IMR-90 (cell line): ENCODE results near the gene SLC6A6. TPM values are rescaled to one million over a fixed set of nuclear protein-coding genes. Genes with fewer than 3 reads are reported as not detected.

Experiments used
- ATAC-seq: fragments of 200-7000 bp; cut with Tn5 transposase; 2 replicates; pipeline ENCODE4 v1.9.1; 2020; ENCODE audit warnings: low read depth, mild to moderate bottlenecking, moderate library complexity
- BruUV-seq: library from RNA; stranded (reverse); fragments of 400-500 nt; replicated peaks from 2 replicates; lab custom pipeline; 2021; lab: Mats Ljungman, UMichigan
- CTCF ChIA-PET: fragments of 300-600 bp; formaldehyde crosslinking; extraction: SDS; loops from one replicate; lab custom pipeline; 2021; ENCODE audit warnings: antibody characterized with exemption; lab: Yijun Ruan, JAX
- POLR2A ChIA-PET: fragments of 300-600 bp; sonication (Branson Sonifier 250); formaldehyde crosslinking; loops from one replicate; lab custom pipeline; 2022; ENCODE audit warnings: antibody characterized with exemption; ENCODE audit not compliant: unreplicated experiment; lab: Charles Lee
- DNase-seq: peaks from one replicate; pipeline ENCODE4 v3.0.0; 2013
- H2AFZ ChIP-seq: replicated peaks from 2 replicates; pipeline ENCODE3; 2013; ENCODE audit warnings: low read length, mild to moderate bottlenecking; ENCODE audit not compliant: poor library complexity
- H2AK5ac ChIP-seq: 2 replicates; pipeline ENCODE4 v1.6.1; 2013; ENCODE audit warnings: low read depth, low read length, inconsistent platforms
- H2AK9ac ChIP-seq: replicated peaks from 2 replicates; pipeline ENCODE3; 2013; ENCODE audit warnings: mild to moderate bottlenecking, low read depth, low read length, moderate library complexity; ENCODE audit not compliant: poor library complexity
- H2BK120ac ChIP-seq: 2 replicates; pipeline ENCODE4 v1.6.1; 2013; ENCODE audit warnings: low read depth, low read length, inconsistent platforms
- H2BK15ac ChIP-seq: 3 replicates; pipeline ENCODE4 v1.6.1; 2013; ENCODE audit warnings: low read depth, low read length, inconsistent platforms
- H2BK20ac ChIP-seq: 2 replicates; pipeline ENCODE4 v1.6.1; 2013; ENCODE audit warnings: low read depth, mild to moderate bottlenecking, inconsistent platforms, low read length, moderate library complexity
- H2BK5ac ChIP-seq: 2 replicates; pipeline ENCODE4 v1.6.1; 2013; ENCODE audit warnings: mild to moderate bottlenecking, low read depth, low read length, inconsistent platforms; ENCODE audit not compliant: poor library complexity, severe bottlenecking
- H3K14ac ChIP-seq: replicated peaks from 2 replicates; pipeline ENCODE4 v1.6.1; 2013; ENCODE audit warnings: low read depth, low read length, inconsistent platforms
- H3K18ac ChIP-seq: 2 replicates; pipeline ENCODE4 v1.6.1; 2013; ENCODE audit warnings: low read depth, low read length, control low read depth
- H3K23ac ChIP-seq: 2 replicates; pipeline ENCODE4 v1.6.1; 2013; ENCODE audit warnings: low read depth, low read length, inconsistent platforms
- H3K27ac ChIP-seq: 2 replicates; pipeline ENCODE4 v1.5.1; 2013; ENCODE audit warnings: mild to moderate bottlenecking, control low read depth, low read length; ENCODE audit not compliant: insufficient read depth
- H3K27me3 ChIP-seq: 2 replicates; pipeline ENCODE4 v1.6.1; 2013; ENCODE audit warnings: low read length; ENCODE audit not compliant: control insufficient read depth, insufficient read depth
- H3K36me3 ChIP-seq: 2 replicates; pipeline ENCODE4 v1.6.1; 2013; ENCODE audit warnings: low read length, mixed read lengths; ENCODE audit not compliant: control insufficient read depth, insufficient read depth
- H3K4ac ChIP-seq: 2 replicates; pipeline ENCODE4 v1.6.1; 2013; ENCODE audit warnings: low read depth, low read length, inconsistent platforms
- H3K4me1 ChIP-seq: 2 replicates; pipeline ENCODE4 v1.6.1; 2013; ENCODE audit warnings: low read length, mixed read lengths; ENCODE audit not compliant: control insufficient read depth, insufficient read depth
- H3K4me2 ChIP-seq: 2 replicates; pipeline ENCODE4 v1.6.1; 2013; ENCODE audit warnings: low read depth, mild to moderate bottlenecking, control low read depth, low read length, moderate library complexity
- H3K4me3 ChIP-seq: 2 replicates; pipeline ENCODE4 v1.5.1; 2013; ENCODE audit warnings: low read depth, mild to moderate bottlenecking, control low read depth, low read length, moderate library complexity; ENCODE audit not compliant: insufficient read depth
- H3K56ac ChIP-seq: 2 replicates; pipeline ENCODE4 v1.6.1; 2013; ENCODE audit warnings: low read length, inconsistent platforms; ENCODE audit not compliant: insufficient read depth; ENCODE audit errors: extremely low read depth
- H3K79me1 ChIP-seq, 2 experiments: 2 replicates each; pipeline ENCODE4 v1.6.1; 2013; ENCODE audit warnings: low read length in 2 of 2, inconsistent platforms in 1 of 2, low read depth in 1 of 2
- H3K9ac ChIP-seq: 2 replicates; pipeline ENCODE4 v1.6.1; 2013; ENCODE audit warnings: low read depth, low read length, control low read depth
- H3K9me1 ChIP-seq: 2 replicates; pipeline ENCODE4 v1.6.1; 2013; ENCODE audit warnings: low read length, inconsistent platforms; ENCODE audit not compliant: insufficient read depth
- H3K9me3 ChIP-seq: 2 replicates; pipeline ENCODE4 v1.6.1; 2013; ENCODE audit warnings: low read length; ENCODE audit not compliant: control insufficient read depth, insufficient read depth
- H4K20me1 ChIP-seq: 2 replicates; pipeline ENCODE4 v1.6.1; 2013; ENCODE audit warnings: low read length, inconsistent platforms; ENCODE audit not compliant: insufficient read depth
- H4K5ac ChIP-seq: 2 replicates; pipeline ENCODE4 v1.6.1; 2013; ENCODE audit warnings: mild to moderate bottlenecking, low read depth, low read length, control low read depth
- H4K8ac ChIP-seq, 2 experiments: 2 replicates each; pipeline ENCODE4 v1.6.1; 2013; ENCODE audit warnings: low read depth in 2 of 2, low read length in 2 of 2, control low read depth in 1 of 2, inconsistent platforms in 1 of 2
- H4K91ac ChIP-seq: 2 replicates; pipeline ENCODE4 v1.6.1; 2013; ENCODE audit warnings: low read depth, low read length, inconsistent platforms; ENCODE audit not compliant: insufficient read depth
- NFE2L2 ChIP-seq: fragments of 150-350 bp; IDR thresholded peaks from 2 replicates; pipeline ENCODE4 v1.6.1; 2016; ENCODE audit warnings: low read depth, mild to moderate bottlenecking, low read length
- RCOR1 ChIP-seq: IDR thresholded peaks from 2 replicates; pipeline ENCODE4 v1.6.1; 2012; ENCODE audit warnings: mild to moderate bottlenecking, low read length, improper control_type of control experiment; ENCODE audit not compliant: insufficient replicate concordance
- WGBS, 2 experiments: methylation state at CpG; one replicate each; pipeline versions ENCODE4 v1.1.5 to v1.1.7; 2013; ENCODE audit warnings: missing lambda C conversion rate in 2 of 2; ENCODE audit not compliant: insufficient read length in 1 of 2; ENCODE audit errors: extremely low coverage in 2 of 2; 5-methylcytosine and 5-hydroxymethylcytosine counted together
- dilution Hi-C: fragments of 300-500 bp; cut with HindIII; formaldehyde crosslinking; loops from one replicate; pipeline ENCODE4 v1.14.3; 2018; ENCODE audit warnings: low sequenced_read_pairs; ENCODE audit not compliant: unreplicated experiment
- in situ Hi-C: fragments of 300-500 bp; cut with MboI; formaldehyde crosslinking; loops from 3 replicates; pipeline ENCODE4 v1.14.3; 2019; ENCODE audit warnings: low sequenced_read_pairs, inconsistent platforms, mixed read lengths
- intact Hi-C: fragments of 100-400 bp; cut with micrococcal nuclease; formaldehyde crosslinking; loops from 2 replicates; pipeline ENCODE4 v1.10.0; 2022
- polyA plus RNA-seq, 3 experiments: library from polyadenylated mRNA; depleted of rRNA; stranded (reverse); fragments of >200 nt; gene quantifications; 2 replicates each; pipeline ENCODE4 v1.2.3, GENCODE V29; 2012; ENCODE audit warnings: low replicate concordance in 1 of 3
- total RNA-seq: library from RNA; depleted of rRNA; stranded (reverse); fragments of >200 nt; gene quantifications from 2 replicates; pipeline ENCODE4 v1.2.3, GENCODE V29; 2012
- TF ChIP-seq, protein P1 (sequence below): fragments of 150-350 bp; IDR thresholded peaks from 2 replicates; pipeline ENCODE4 v1.6.1; 2017; ENCODE audit warnings: mild to moderate bottlenecking, antibody characterized with exemption, low read length, low read depth

SLC6A6 gene
- total and polyA plus RNA-seq, 2 of the 4 experiments (the other 2 are of a cell fraction): 29.9 to 39.4 TPM

DNA sequence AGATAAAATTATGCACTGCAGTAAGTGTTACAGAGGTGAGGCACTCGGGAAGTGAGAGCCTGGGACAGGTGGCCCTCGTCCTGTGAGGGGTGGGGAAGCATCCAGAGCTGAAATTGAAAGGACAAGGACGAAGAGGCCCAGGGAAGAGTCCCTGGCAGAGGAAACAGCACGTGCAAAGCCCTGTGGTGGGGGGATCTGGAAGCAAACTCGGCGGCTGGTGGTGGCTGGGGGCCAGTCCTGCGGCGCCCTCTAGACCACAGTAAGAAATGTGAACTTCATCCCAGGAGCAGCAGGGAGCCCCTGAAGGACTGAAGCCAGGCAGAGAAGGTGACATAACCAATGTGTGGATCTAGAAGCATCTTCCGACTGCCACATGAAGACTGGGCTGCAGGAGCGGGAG is 94.9 kb downstream of the SLC6A6 start:
- H4K91ac ChIP-seq: no peak overlapping the region
- no peaks in the 10 kb centered on the region for H3K4me1 ChIP-seq
- no peak for ATAC-seq
- no peaks in the 10 kb centered on the region for H4K20me1 ChIP-seq
- intact Hi-C loops: no loop called here
- no TSS peak for BruUV-seq
- no peak overlapping the region for H3K18ac ChIP-seq
- H2AFZ ChIP-seq: peak overlapping the region; percentile 43
- H2BK20ac ChIP-seq: no peak overlapping the region
- no peaks in the 10 kb centered on the region for H3K79me1 ChIP-seq
- CTCF ChIA-PET: no interaction called here
- H3K9ac ChIP-seq: no peak overlapping the region
- TF ChIP-seq NFE2L2: no peak
- TF ChIP-seq, protein P1, sequence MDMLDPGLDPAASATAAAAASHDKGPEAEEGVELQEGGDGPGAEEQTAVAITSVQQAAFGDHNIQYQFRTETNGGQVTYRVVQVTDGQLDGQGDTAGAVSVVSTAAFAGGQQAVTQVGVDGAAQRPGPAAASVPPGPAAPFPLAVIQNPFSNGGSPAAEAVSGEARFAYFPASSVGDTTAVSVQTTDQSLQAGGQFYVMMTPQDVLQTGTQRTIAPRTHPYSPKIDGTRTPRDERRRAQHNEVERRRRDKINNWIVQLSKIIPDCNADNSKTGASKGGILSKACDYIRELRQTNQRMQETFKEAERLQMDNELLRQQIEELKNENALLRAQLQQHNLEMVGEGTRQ: no peak
- no peak for TF ChIP-seq RCOR1
- no peak overlapping the region for H4K8ac ChIP-seq
- H2BK15ac ChIP-seq: no peak overlapping the region
- in situ Hi-C loops: no loop called here
- no peak overlapping the region for H3K14ac ChIP-seq
- no peak for DNase-seq
- no peak overlapping the region for H3K4me2 ChIP-seq
- H3K4ac ChIP-seq: no peak overlapping the region
- H2BK120ac ChIP-seq: no peak overlapping the region
- no peak overlapping the region for H2AK5ac ChIP-seq
- no peaks in the 10 kb centered on the region for H3K9me1 ChIP-seq
- H3K4me3 ChIP-seq: no peak overlapping the region
- no peaks in the 10 kb centered on the region for H3K36me3 ChIP-seq
- H3K23ac ChIP-seq: no peak overlapping the region
- dilution Hi-C loops: no loop called here
- no peak overlapping the region for H3K56ac ChIP-seq
- POLR2A ChIA-PET: no interaction called here
- H2AK9ac ChIP-seq: peak overlapping the region; percentile 78
- no peak overlapping the region for H2BK5ac ChIP-seq
- H3K27ac ChIP-seq: no peak overlapping the region
- WGBS, 2 experiments: 47% methylated on average over 8 of the region's 10 CpGs; no CpG with 5 or more reads in 1 of the 2 experiments
- peaks cover 3% of the 10 kb centered on the region; the same call in 1 of the 2 replicates for H3K9me3 ChIP-seq
- H3K27me3 ChIP-seq: peaks cover 8% of the 10 kb centered on the region
- no peak overlapping the region for H4K5ac ChIP-seq
